ENCODE data around the gene EN1.

GRCh38 chr2:118836411-118836930, 11.0 kb downstream of the EN1 start:
- TF ChIP-seq POLR2A (IDR thresholded peaks at IDR 0.05): no peak
- TF ChIP-seq CTCF (IDR thresholded peaks at IDR 0.05): no peak

Data from esophagus squamous epithelium (tissue), 4 donors.